Measurements from ENCODE around the gene DOLPP1.
"Not testable (repeated sequence)": the region's sequence is repeated elsewhere in the genome, so short reads cannot be mapped to it uniquely, and the experiment has no call there.

DOLPP1 gene

GRCh38 chr9:129118799-129119198, 37.9 kb downstream of the DOLPP1 start:
- no peak overlapping the region for H3K27ac ChIP-seq (ENCODE audit: low read depth, low read length)
- peaks cover 6% of the 10 kb centered on the region; the same call in 1 of the 2 replicates for H3K36me3 ChIP-seq (ENCODE audit: insufficient read depth, low read length)
- H3K79me2 ChIP-seq (ENCODE audit: control insufficient read depth, insufficient read depth, low read length, unreplicated experiment) = peaks cover 30% of the 10 kb centered on the region
- no peak overlapping the region for H3K4me3 ChIP-seq (ENCODE audit: low read depth, low read length)
- H3K4me1 ChIP-seq (ENCODE audit: control insufficient read depth, insufficient read depth, low read length, unreplicated experiment) = peaks cover 3% of the 10 kb centered on the region
- H3K27me3 ChIP-seq (ENCODE audit: insufficient read depth, low read length) = no peaks in the 10 kb centered on the region
- no peak overlapping the region for H2AFZ ChIP-seq (ENCODE audit: low read length, unreplicated experiment)

- Histone ChIP-seq H2AFZ (ENCODE audit: low read length, unreplicated experiment) (no peak overlapping the region), H3K27ac (ENCODE audit: low read depth, low read length) (peak overlapping the region; percentile 35; the same call in 1 of the 2 replicates), H3K27me3 (ENCODE audit: insufficient read depth, low read length) (no peaks in the 10 kb centered on the region), H3K4me1 (ENCODE audit: control insufficient read depth, insufficient read depth, low read length, unreplicated experiment) (peaks cover 18% of the 10 kb centered on the region), H3K36me3 (ENCODE audit: insufficient read depth, low read length) (peaks cover 9% of the 10 kb centered on the region; the same call in 1 of the 2 replicates), H3K4me3 (ENCODE audit: low read depth, low read length) (no peak overlapping the region), H3K79me2 (ENCODE audit: control insufficient read depth, insufficient read depth, low read length, unreplicated experiment) (peaks cover 16% of the 10 kb centered on the region)
Observed at GRCh38 chr9:129121483-129121882, 40.6 kb downstream of the DOLPP1 start.

GRCh38 chr9:129122133-129122532, 41.2 kb downstream of the DOLPP1 start:
- Histone ChIP-seq H2AFZ (ENCODE audit: low read length, unreplicated experiment) (no peak overlapping the region), H3K36me3 (ENCODE audit: insufficient read depth, low read length) (peaks cover 9% of the 10 kb centered on the region; the same call in 1 of the 2 replicates), H3K27ac (ENCODE audit: low read depth, low read length) (no peak overlapping the region), H3K4me3 (ENCODE audit: low read depth, low read length) (no peak overlapping the region), H3K27me3 (ENCODE audit: insufficient read depth, low read length) (no peaks in the 10 kb centered on the region), H3K4me1 (ENCODE audit: control insufficient read depth, insufficient read depth, low read length, unreplicated experiment) (peaks cover 25% of the 10 kb centered on the region), H3K79me2 (ENCODE audit: control insufficient read depth, insufficient read depth, low read length, unreplicated experiment) (peaks cover 10% of the 10 kb centered on the region)

- H3K27ac ChIP-seq (ENCODE audit: low read depth, low read length); H3K4me3 ChIP-seq (ENCODE audit: low read depth, low read length); H3K79me2 ChIP-seq (ENCODE audit: control insufficient read depth, insufficient read depth, low read length, unreplicated experiment); H2AFZ ChIP-seq (ENCODE audit: low read length, unreplicated experiment); H3K27me3 ChIP-seq (ENCODE audit: insufficient read depth, low read length): not testable (repeated sequence)
- peaks cover 26% of the 10 kb centered on the region for H3K4me1 ChIP-seq (ENCODE audit: control insufficient read depth, insufficient read depth, low read length, unreplicated experiment)
- peaks cover 12% of the 10 kb centered on the region; the same call in 1 of the 2 replicates for H3K36me3 ChIP-seq (ENCODE audit: insufficient read depth, low read length)
Observed at GRCh38 chr9:129122976-129123375, 42.1 kb downstream of the DOLPP1 start.

GRCh38 chr9:129124506-129125069, 43.7 kb downstream of the DOLPP1 start:
- H2AFZ ChIP-seq (ENCODE audit: low read length, unreplicated experiment) = no peak overlapping the region
- H3K27me3 ChIP-seq (ENCODE audit: insufficient read depth, low read length) = no peaks in the 10 kb centered on the region
- no peak overlapping the region for H3K4me3 ChIP-seq (ENCODE audit: low read depth, low read length)
- peaks cover 4% of the 10 kb centered on the region for H3K79me2 ChIP-seq (ENCODE audit: control insufficient read depth, insufficient read depth, low read length, unreplicated experiment)
- peaks cover 17% of the 10 kb centered on the region for H3K36me3 ChIP-seq (ENCODE audit: insufficient read depth, low read length)
- H3K4me1 ChIP-seq (ENCODE audit: control insufficient read depth, insufficient read depth, low read length, unreplicated experiment) = peaks cover 26% of the 10 kb centered on the region
- H3K27ac ChIP-seq (ENCODE audit: low read depth, low read length) = peak overlapping the region; percentile 49; the same call in 1 of the 2 replicates

- Histone ChIP-seq H3K27ac (ENCODE audit: low read depth, low read length) (peak overlapping the region; percentile 49), H3K36me3 (ENCODE audit: insufficient read depth, low read length) (peaks cover 18% of the 10 kb centered on the region)
Observed at GRCh38 chr9:129125478-129125877, 44.6 kb downstream of the DOLPP1 start.

GRCh38 chr9:129126749-129127618, 46.1 kb downstream of the DOLPP1 start:
- no peaks in the 10 kb centered on the region for H3K27me3 ChIP-seq (ENCODE audit: insufficient read depth, low read length)
- H3K36me3 ChIP-seq (ENCODE audit: insufficient read depth, low read length) = peaks cover 23% of the 10 kb centered on the region
- H3K79me2 ChIP-seq (ENCODE audit: control insufficient read depth, insufficient read depth, low read length, unreplicated experiment) = peaks cover 2% of the 10 kb centered on the region
- peaks cover 23% of the 10 kb centered on the region for H3K4me1 ChIP-seq (ENCODE audit: control insufficient read depth, insufficient read depth, low read length, unreplicated experiment)
- H3K4me3 ChIP-seq (ENCODE audit: low read depth, low read length) = no peak overlapping the region
- H3K27ac ChIP-seq (ENCODE audit: low read depth, low read length) = peak overlapping the region; percentile 43; the same call in 1 of the 2 replicates
- H2AFZ ChIP-seq (ENCODE audit: low read length, unreplicated experiment) = no peak overlapping the region

More at GRCh38 chr9:129125478-129125877, 44.6 kb downstream of the DOLPP1 start:
- Histone ChIP-seq H3K4me3 (ENCODE audit: low read depth, low read length) (no peak overlapping the region), H3K27me3 (ENCODE audit: insufficient read depth, low read length) (no peaks in the 10 kb centered on the region), H3K79me2 (ENCODE audit: control insufficient read depth, insufficient read depth, low read length, unreplicated experiment) (peaks cover 2% of the 10 kb centered on the region), H3K4me1 (ENCODE audit: control insufficient read depth, insufficient read depth, low read length, unreplicated experiment) (peaks cover 24% of the 10 kb centered on the region), H2AFZ (ENCODE audit: low read length, unreplicated experiment) (no peak overlapping the region)

GRCh38 chr9:129128689-129129088, 47.8 kb downstream of the DOLPP1 start:
- no peak overlapping the region for H3K27ac ChIP-seq (ENCODE audit: low read depth, low read length)
- H2AFZ ChIP-seq (ENCODE audit: low read length, unreplicated experiment) = no peak overlapping the region
- H3K36me3 ChIP-seq (ENCODE audit: insufficient read depth, low read length) = peaks cover 20% of the 10 kb centered on the region
- peaks cover 23% of the 10 kb centered on the region for H3K4me1 ChIP-seq (ENCODE audit: control insufficient read depth, insufficient read depth, low read length, unreplicated experiment)
- no peaks in the 10 kb centered on the region for H3K27me3 ChIP-seq (ENCODE audit: insufficient read depth, low read length)
- H3K79me2 ChIP-seq (ENCODE audit: control insufficient read depth, insufficient read depth, low read length, unreplicated experiment) = peaks cover 2% of the 10 kb centered on the region
- no peak overlapping the region for H3K4me3 ChIP-seq (ENCODE audit: low read depth, low read length)

GRCh38 chr9:129130271-129130670, 49.4 kb downstream of the DOLPP1 start:
- not testable (repeated sequence) for H3K79me2 ChIP-seq (ENCODE audit: control insufficient read depth, insufficient read depth, low read length, unreplicated experiment); H3K4me3 ChIP-seq (ENCODE audit: low read depth, low read length); H3K27me3 ChIP-seq (ENCODE audit: insufficient read depth, low read length); H2AFZ ChIP-seq (ENCODE audit: low read length, unreplicated experiment); H3K27ac ChIP-seq (ENCODE audit: low read depth, low read length)
- Histone ChIP-seq H3K36me3 (ENCODE audit: insufficient read depth, low read length) (peaks cover 17% of the 10 kb centered on the region), H3K4me1 (ENCODE audit: control insufficient read depth, insufficient read depth, low read length, unreplicated experiment) (peaks cover 13% of the 10 kb centered on the region)

GRCh38 chr9:129130791-129131190, 49.9 kb downstream of the DOLPP1 start:
- H3K27me3 ChIP-seq (ENCODE audit: insufficient read depth, low read length) = no peaks in the 10 kb centered on the region
- no peak overlapping the region for H3K4me3 ChIP-seq (ENCODE audit: low read depth, low read length)
- H3K79me2 ChIP-seq (ENCODE audit: control insufficient read depth, insufficient read depth, low read length, unreplicated experiment) = peaks cover 2% of the 10 kb centered on the region
- H3K27ac ChIP-seq (ENCODE audit: low read depth, low read length) = no peak overlapping the region
- H3K4me1 ChIP-seq (ENCODE audit: control insufficient read depth, insufficient read depth, low read length, unreplicated experiment) = peaks cover 12% of the 10 kb centered on the region
- H3K36me3 ChIP-seq (ENCODE audit: insufficient read depth, low read length) = peaks cover 17% of the 10 kb centered on the region
- no peak overlapping the region for H2AFZ ChIP-seq (ENCODE audit: low read length, unreplicated experiment)

Data from ACC112 (cell line).